HG02678 (cell line): ENCODE results near the gene ADGRL2.
"Not testable (repeated sequence)": the region's sequence is repeated elsewhere in the genome, so short reads cannot be mapped to it uniquely, and the experiment has no call there.

Source experiments
- ATAC-seq: cut with Tn5 transposase; IDR thresholded peaks from one replicate; pipeline ENCODE4 v1.9.1; 2021; ENCODE audit warnings: mild to moderate bottlenecking, moderate library complexity; ENCODE audit not compliant: unreplicated experiment

The ADGRL2 gene

DNA sequence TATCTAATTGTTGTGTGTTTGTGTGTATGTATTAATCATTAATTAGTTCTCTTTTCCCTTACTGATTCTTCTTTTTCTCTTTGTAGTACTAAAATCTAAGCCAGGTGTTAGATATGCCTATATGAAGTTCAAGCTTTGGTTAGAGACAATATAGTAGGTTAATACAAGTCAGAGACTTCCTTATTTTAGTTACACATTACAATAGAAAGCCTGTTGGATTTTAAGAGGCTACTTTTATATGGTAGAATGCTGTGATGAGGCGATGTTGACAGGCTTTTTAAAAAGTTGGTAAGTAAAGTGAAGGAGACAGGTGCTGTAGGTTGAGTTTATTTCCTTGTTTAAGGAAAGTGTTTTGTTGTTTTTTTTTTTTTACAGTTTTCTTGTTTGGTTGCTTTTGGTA lies 45.9 kb downstream of the ADGRL2 start:
- no peak for ATAC-seq

DNA sequence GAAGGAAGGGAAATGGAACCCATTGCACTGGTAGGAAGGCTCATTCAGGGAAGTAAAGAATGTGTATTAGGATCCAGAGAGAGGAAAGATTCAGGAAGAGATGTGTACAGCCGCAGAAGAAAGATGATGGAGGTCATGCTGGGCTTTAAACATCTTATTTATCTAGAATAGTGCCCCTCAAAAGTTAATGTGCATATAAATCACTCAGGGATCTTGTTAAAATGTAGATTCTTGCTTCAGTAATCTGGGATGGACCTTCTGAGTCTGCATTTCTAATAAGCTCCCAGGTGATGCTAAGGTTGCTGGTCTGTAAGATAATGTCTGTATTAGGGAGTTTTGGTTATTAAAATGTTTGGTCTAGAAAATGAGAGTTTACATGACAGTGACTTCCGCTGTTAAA lies 46.3 kb downstream of the ADGRL2 start:
- ATAC-seq: no peak

DNA sequence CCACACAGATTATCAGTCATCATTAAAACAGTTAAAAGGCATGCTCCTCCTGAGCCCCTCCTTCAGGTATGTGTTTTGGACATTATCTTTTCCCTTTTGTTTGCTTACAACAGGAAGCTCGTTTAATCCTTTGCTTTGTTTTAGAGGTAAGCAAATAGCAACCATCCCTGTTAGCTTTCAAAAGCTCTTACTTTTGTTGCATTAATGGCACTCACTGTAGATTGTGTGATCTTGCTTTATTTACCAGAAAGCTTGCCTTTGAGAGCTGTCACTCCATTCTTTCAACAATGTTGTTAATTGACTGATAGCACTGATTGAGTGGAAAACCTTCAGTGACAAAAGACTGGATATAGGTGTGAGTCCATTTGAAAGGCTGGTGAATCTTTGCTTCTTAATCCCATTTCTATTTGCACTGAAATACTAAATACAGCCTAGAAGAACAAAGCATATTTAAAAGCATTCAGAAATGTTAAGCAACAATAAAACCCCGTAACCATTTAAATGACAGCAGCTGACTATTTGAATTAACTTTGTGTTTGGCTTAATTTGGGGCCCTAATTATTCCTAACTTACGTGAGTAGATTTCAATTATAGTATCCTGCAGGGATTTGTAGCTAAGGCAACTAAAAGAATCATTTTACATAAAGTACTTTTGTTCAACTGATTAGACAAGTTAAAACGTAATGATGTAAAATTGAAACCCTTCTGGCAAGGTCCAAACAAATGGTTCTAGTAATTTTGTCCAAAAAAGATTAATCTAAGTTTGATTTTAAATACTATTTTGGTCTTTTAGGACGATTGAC lies 48.3 kb downstream of the ADGRL2 start:
- ATAC-seq: no peak

DNA sequence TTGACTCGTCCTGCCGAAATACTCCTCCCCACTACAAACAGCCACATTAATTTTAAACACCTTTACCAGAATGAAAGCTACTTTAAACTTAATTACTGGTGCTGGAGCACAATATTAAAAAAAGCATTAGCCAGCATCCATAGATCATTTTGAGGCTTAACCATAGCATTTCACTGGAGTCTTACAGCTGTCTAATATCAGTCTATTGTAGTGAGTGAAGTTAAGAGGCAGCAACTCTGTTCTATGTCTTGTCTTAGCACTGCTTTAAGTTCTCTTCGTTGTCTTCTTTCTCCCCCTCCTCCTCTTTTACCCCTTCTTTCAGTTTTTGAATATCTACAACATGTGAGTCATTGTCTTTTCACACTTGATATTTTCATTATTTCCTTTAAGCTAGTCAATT lies 49.3 kb downstream of the ADGRL2 start:
- ATAC-seq: no peak

DNA sequence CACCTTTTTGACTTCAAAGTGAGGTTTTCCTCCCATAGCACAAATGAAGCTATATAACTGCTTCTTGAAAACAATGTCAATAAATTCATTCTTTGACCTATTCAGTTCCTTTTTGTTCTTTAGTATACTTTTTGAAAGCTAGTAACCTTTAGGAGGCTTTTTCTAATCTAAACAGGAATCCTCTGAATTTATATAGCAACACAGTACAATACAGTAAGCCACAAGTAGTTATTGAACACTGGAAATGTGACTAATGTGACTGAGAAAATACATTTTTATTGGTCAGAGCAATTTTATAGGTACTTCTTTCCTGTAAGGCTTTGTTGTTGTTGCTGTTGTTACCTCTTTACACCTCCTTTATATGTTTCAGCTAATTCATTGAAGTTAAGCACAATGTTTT lies 49.8 kb downstream of the ADGRL2 start:
- ATAC-seq: no peak

DNA sequence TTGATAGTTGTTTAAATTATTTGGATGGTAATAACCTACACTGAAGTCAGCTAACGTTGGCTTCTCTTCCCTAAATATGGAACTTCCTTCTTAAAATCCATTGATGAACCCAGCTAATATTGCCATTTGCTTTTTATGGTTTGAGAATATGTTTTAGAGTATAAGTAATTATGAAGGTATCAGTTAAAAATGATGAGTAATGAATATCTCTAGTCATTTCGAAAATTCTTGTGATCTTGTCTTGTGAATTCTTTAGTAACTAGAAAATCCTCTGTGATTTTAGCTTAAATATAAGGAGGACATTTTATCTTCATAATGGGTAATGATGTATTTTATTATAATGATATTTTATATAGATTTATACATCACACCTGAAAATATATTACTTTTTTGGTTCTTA lies 50.5 kb downstream of the ADGRL2 start:
- ATAC-seq: no peak

DNA sequence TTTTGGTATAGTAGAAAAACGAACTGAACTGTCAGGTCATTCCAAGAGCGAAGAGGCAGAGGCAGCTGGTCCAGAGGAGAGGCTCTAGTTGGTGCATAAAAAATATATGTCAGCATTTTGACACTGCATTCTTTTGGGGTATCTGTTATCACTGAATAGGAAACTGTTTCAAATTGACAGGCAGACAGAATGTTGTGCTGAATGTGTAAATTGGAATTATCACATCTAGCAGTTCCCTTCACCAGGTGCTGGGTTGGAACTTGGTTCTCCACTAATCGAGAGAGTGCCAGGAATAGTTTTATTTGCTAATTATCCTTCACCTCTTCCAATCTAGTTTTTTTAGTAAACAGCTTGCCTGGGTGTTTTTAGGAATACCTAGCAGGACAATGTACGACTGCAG lies 52.2 kb downstream of the ADGRL2 start:
- no peak for ATAC-seq

DNA sequence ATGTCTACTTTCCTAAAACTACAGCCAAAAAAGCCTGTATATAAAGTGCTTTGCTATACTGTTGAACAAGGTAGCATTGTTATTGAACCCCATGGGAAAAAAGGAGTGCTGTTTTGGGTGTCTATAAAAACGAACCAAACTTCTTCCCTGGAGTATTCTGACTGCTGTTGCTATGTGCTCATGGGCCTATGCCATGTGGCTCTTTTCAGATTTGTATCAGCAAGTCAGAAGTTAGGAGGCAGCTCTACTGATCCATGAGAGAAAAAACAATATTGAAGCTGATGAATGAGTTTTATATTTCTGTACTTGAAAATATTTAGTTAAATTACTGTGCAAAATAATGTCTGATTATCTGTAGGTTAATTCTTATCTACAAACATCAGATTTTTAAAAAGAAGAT lies 66.5 kb downstream of the ADGRL2 start:
- ATAC-seq: no peak

DNA sequence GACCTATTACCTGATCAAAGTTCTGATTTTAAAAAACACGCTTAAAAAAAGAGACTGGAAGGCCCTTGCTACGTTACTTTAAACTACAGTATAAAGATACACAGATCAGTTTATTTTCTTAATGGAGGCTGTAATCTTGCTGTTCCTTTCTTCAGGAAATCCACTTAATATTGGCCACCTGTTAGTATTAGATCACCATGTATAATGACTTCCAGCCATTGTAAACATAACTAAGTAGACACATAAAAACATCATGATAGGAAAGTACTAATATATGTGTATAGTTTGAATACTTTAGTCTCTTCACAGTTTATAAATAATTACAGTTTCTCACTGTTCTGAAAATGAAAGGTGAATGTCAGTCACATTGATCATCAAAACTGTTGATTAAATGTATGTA lies 68.6 kb downstream of the ADGRL2 start:
- ATAC-seq: no peak

DNA sequence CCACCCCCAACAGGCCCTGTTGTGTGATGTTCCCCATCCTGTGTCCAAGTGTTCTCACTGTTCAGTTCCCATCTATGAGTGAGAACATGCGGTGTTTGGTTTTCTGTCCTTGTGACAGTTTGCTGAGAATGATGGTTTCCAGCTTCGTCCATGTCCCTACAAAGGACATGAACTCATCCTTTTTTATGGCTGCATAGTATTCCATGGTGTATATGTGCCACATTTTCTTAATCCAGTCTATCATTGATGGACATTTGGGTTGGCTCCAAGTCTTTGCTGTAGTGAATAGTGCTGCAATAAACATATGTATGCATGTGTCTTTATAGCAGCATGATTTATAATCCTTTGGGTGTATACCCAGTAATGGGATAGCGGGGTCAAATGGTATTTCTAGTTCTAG lies 70.4 kb downstream of the ADGRL2 start:
- not testable (repeated sequence) for ATAC-seq

DNA sequence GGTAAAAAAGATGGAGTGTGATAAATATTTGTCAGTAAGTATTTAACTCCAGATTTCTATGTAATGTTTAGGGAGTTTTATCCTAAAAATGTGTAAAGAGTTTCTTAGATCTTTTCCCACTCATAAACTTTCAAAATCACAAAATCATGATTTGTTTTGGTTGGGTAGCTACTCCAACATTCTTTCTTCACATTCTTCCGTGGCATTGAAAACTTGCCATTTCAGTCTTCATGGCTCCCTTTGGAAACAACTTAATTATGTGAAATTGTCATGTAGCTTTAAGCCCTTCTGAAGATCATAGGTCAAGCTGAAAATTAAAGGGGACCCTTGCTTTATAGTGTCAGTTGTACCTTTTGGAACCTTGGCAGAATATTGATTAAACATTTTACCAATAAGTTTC lies 73.2 kb downstream of the ADGRL2 start:
- no peak for ATAC-seq

DNA sequence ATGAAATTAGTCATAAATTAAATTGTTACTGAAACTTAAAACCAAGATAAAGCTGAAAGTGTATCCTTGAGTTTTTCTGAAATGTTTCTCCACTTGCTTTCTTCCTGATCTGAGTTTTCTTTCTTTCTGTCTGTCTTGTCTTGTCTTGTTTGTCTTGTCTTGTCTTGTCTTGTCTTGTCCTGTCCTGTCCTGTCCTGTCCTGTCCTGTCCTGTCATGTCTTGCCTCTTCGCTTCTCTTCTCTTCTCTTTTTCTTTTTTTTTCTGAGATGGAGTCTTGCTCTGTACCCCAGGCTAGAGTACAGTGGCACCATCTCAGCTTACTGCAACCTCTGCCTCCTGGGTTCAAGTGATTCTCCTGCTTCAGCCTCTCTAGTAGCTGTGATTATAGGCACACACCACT lies 73.7 kb downstream of the ADGRL2 start:
- no peak for ATAC-seq

DNA sequence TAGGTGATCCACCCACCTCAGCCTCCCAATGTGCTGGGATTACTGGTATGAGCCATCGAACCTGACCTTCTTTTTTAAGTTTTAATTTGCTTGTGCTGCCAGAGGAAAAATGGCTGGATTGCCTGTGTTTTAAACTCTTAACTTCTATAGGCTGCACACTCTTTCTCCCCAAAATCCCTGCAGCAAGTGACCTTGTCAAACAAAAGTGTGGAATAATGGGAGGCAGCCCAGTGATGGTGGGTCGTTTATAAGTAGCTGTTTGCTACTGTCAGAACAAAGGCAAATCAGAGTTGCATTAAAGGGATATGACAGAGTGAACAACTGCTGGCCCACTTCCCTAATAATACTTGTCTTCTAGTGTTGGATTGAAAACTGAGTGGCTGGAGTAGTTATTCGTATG lies 74.2 kb downstream of the ADGRL2 start:
- no peak for ATAC-seq

DNA sequence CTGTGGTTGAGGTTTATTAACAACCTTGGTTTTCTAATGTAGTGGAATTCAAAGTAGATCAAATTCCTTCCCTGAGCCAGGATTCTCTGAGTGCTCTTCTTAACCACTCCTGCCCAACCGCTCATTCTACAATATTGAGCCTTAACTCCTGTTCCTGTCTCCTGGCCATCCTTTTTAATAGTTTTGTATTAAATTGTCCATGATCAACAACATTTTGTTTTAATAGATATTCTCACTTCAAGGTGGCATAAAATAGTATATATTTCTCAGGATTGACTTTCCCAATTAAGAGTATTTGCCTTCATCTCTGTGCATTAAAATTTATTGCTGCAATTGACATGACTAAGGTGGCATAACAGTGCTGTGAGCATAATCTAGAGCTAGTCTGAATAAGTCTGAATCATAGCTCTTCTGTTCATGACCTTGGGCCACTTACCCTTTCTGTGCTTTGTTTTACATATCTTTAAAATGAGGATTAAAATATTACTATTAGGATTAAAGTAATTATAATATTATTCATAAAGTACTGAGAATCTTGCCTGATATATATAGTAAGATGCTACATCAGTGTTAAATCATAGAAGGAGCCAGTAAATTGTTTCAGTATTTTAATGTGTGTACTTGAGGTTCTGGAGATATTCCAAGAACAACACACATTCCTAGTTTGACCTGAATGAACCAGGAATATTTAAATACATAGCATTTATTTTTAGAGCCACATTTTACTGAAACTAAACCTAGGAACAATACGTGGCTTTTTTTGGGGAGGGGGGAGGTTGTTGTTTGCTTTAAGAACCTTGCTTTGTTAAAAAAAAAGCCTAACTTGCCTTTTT lies 76.4 kb downstream of the ADGRL2 start:
- no peak for ATAC-seq

DNA sequence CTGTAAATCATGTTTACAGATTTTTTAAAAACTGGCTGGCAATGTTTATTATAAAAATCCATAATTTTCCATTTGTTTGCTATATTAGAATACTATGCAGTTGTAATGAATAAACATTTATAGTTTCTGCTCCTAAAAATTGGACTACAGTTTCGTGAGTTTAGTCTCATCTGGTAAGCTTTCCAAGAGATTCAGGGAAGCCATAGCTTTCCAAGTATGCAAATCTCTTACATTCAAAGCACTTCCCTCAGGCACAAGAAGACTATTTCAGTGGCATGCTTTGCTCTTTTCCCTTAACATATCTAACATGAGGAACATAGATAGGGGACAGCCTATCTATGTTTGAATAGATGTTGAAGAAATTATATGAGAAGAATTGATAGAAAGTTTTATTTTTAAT lies 77.2 kb downstream of the ADGRL2 start:
- no peak for ATAC-seq

DNA sequence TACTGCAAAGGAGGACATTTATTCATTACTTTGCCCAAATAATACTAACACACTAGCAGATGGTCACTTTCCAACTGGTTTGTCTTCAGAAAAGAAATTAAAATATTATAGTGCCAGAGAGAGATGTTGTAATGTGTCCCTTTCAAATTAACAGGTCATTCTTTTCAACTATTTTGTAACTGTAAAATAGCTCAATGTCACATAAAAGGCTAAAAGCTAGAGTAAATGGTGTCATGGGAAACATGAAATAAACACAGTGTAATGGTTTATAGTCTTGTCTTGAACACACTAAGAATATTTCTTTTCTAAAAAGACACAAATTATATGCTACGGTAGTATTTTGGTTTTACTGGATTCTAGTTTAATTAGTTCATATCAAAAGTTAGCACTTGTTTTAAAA lies 77.8 kb downstream of the ADGRL2 start:
- ATAC-seq: no peak

DNA sequence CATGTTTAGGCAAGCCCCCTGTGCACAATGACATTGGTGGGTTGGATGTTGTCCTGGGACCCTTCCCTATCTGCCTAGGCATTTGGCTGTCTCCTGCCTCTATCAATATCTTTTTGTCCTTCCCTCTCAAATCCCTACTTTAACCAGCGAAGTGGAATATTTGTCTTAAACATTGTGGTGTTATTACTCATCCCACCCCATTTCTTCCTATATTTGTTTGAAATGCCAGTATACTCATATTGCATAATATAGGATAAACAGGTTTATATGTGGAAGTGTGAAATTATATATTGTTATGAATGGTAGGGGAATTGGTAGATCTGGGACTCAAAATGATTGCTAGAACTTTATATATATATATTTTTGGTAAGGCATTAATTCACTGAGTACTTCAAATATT lies 80.0 kb downstream of the ADGRL2 start:
- no peak for ATAC-seq

DNA sequence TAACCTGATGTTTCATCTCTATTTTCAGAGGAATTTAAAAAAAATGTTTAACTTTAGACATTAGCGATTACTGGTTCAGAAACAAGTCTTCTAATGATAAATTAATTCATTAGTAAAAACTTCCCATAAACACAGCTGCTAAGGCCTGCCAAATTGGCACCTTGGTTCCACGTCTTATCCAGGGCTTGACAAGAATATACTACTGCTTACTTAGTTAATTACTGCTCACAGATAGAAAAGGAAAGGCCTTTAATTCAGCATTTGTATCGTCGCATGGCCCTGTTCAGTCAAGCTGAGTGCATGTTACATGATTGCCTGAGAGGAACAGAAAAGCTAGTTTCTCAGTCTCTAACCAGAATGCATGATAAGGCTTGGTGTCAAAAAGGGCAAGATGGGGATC lies 84.6 kb downstream of the ADGRL2 start:
- ATAC-seq: no peak

DNA sequence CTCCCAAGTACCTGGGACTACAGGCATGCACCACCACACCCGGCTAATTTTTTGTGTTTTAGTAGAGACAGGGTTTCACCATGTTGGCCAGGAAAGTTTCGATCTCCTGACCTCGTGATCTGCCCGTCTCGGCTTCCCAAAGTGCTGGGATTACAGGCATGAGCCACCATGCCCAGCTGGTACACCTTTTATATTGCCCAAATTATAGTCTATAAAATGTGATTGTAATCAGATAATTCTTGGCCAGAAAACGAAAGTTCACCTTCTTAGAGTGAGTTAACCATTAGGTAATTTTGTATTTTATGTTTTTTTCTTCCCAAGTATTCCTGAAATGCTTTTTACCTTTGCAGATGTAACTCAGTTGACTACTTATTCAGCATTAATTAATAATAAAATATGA lies 85.6 kb downstream of the ADGRL2 start:
- ATAC-seq: not testable (repeated sequence)

DNA sequence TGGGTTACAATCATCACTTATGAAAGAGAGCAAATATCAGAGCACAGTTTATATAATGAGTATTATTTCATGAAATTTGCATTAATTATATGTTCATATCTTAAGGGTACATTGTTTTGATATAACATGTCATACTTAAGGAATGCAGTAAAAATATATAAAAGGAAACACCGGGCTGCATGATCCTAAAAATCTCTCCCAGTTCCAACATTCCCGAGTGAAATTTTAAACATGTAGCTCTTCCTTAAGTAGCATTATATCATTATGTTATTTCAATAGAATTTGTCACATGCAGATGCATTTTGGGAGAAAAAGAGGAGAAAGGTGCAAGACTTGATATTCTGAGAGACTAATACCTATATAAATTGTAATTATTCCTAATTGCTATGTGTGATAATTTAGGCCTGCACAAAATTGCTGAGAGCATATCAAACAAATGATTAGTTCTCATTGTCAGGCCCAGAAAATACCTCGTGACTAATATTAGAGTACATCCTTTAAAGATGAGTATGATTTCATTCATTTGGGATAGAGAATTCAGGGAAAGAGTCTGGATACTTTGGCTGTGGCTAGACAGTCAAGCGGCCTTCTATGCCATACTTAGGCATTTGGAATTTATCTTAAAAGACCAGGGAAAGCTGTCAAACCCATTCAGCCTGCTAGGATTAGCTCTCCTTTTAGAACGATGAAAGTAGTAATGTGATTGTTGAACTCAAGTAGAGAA lies 86.8 kb downstream of the ADGRL2 start:
- ATAC-seq: no peak

DNA sequence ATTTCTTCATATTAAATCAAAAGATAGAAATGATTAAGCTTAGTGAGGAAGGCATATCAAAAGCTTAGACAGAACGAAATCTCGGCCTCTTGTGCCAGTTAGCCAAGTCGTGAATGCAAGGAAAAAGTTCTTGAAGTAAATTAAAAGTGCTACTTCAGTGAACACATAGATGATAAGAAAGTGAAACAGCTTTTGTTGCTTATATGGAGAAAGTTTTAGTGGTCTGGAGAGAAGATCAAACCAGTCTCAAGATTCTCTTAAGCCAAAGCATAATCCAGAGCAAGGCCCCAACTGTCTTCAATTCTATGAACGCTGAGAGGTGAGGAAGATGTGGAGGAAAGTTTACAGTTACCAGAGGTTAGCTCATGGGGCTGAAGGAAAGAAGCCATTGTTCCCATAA lies 88.4 kb downstream of the ADGRL2 start:
- no peak for ATAC-seq

DNA sequence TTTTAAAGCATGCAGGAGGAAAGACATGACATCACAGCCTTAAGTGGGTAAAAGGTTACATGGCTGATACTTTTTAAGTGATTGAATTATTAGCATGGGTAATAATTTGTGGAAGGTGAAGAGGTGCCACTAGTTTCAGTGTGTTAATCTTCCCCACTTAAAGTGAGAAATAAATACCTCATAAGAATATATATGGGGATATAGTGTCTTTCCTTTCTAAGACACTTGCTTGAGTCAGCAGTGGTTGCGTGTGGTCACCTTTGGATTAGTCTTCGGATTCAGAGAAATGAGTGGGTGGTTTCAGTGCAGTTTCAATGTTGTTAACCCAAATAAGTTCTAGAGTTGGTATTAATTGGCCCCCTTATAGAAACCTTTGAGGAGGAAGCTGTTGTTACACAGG lies 94.1 kb downstream of the ADGRL2 start:
- ATAC-seq: no peak
